HG03521 (cell line): ENCODE results near the gene SEMA3A.
"Not testable (repeated sequence)": the region's sequence is repeated elsewhere in the genome, so short reads cannot be mapped to it uniquely, and the experiment has no call there.

Experiments used
- ATAC-seq: cut with Tn5 transposase; IDR thresholded peaks from one replicate; pipeline ENCODE4 v1.9.1; 2021; ENCODE audit warnings: mild to moderate bottlenecking, moderate library complexity; ENCODE audit not compliant: unreplicated experiment

The SEMA3A gene

DNA sequence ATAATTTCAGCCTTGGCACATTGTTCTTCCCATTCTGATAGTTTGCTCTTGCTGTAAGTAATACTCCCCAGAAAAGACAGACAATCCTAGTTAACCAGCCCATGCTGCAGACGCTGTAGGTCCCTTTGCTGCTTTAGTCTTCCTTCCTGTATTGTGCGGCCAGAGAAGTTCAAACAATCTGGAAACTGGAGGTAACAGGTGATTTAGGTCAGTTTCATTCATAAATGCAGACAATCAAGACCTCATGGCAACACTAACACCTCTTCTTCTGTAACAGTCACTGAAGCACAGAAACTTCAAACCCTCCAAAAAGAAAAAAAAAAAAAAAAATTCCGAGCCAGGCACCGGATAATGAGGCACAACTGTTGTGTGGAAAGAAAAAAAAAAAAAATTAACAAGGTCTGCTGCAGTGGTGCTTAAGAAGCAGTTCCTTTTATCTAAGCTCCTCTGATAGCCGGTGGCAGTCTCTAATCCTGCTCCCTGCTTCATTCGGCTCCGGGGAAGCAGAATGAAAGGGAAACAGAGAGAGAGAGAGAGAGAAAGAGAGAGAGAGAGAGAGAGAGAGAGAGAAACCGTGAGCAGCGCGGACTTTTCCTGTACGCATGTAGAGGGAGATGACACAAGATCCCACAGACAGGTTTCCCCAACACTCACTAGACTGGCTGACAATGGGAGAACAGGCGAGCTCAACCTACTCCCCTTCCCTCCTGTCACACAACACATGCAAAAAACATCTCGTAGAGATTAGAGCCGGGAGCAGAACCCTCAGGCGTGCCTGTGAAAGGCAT is at the start of gene SEMA3A:
Gene SEMA3A, minus strand, starts transcription at position 306 of the 788 bp plus-strand sequence. Its CDS starts 203 bp downstream, at position 103.
- no peak for ATAC-seq

DNA sequence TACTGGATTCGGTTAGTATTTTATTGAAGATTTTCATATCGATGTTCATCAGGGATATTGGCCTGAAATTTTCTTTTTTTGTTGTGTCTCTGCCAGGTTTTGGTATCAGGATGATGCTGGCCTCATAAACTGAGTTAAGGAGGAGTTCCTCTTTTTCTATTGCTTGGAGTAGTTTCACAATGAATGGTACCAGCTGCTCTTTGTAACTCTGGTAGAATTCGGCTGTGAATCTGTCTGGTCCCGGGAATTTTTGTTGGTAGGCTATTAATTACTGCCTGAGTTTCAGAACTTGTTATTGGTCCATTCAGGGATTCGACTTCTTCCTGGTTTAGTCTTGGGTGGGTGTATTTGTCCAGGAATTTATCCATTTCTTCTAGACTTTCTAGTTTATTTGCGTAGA is 48.4 kb upstream of the SEMA3A start:
- not testable (repeated sequence) for ATAC-seq

DNA sequence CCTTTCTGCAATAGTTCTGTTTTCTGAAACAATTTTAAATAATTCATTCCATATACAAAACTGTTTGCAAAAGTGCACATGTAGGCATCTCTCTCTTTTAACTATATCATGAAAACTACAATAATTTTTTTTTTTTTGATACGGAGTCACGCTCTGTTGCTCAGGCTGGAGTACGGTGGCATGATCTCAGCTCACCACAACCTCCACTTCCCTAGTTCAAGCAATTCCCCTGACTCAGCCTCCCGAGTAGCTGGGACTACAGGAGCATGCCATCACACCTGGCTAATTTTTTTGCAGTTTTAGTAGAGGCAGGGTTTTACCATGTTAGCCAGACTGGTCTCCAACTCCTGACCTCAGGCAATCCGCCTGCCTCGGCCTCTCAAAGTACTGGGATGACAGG is 44.0 kb upstream of the SEMA3A start:
- no peak for ATAC-seq

DNA sequence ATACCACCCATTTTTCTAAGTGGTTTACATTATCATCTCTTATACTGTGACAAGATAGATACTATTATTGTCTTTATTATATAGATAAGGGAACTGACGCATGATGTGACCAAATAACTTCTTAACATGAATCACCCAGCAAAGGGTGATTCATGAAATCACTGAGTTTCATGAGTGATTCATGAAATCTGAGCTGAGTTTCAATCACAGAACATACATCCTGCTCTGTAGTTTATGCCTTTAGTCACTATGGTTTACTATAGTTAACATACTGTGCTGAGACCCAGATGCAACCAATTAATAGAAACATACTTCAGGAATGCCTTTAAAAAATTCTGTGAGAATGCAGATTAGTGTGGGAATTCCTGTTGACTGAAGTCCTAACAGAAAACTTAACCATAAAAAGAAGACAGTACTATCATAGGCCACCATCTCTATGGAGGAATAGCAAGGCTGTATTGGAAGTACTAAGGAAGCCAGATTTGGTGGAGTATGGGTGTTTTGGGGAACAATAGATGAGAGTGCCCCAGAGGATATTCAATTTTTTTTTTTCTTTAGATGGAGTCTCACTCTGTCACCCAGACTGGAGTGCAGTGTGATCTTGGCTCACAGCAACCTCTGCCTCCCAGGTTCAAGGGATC is 43.1 kb upstream of the SEMA3A start:
- no peak for ATAC-seq

- no peak for ATAC-seq
These were observed 41.8 kb upstream of the SEMA3A start for GRCh38 chr7:84236398-84236797.

- ATAC-seq: no peak
These were observed 38.1 kb upstream of the SEMA3A start for GRCh38 chr7:84232646-84233045.

DNA sequence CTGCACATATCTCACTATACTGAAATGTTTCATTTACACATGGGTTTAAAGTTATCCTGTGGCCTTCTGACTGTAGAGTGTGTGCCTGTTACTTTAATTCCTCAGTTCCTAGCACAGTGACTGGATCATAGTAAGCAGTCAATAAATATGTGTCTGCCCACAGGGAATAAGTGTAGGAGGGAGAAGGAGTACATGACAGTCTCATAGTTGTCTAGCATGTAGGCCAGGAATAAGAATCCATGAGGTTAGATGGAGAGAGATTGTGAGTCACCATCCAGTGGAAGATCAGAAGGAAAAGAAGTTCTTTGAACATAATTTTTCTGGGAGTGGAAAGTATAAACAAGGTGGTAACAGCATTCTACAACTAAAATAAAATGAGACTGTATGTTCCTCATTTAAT is 36.6 kb upstream of the SEMA3A start:
- ATAC-seq: no peak

DNA sequence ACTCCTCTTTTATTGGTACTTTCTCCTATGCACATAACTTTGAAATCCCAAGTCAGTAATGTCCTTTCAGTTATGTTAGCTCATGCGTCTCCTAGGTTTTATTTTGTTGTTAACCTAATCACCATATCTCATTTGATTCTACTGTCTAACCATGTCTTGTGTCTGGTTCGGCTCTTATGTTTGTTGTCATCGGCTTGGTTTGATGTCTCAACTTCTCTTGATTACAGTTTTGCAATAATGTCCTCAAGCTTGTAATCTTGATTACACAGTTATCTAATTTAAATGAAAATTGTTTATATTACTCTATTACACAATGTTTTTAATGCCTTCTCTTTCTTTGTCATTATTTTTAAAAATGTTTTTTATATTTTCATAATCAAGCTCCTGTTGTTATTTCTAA is 35.9 kb upstream of the SEMA3A start:
- no peak for ATAC-seq

DNA sequence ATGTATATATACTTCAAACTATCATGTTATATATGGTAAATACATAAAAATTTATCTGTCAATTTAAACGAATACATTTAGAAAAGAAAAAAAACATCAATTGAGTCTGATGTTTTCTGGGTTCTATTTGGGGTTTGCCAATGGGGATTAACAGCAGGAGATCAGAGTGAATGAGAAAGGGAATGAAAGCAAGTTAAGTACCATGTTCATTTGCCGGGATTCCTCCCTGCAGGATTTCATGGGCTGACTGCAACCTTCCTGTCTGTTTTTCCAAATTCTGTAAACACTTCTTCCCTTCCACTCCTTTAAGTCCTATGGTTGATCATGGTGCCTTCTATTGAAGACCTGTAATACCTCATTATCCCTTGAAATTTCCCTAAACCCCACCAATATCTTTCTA is 33.9 kb upstream of the SEMA3A start:
- ATAC-seq: no peak

DNA sequence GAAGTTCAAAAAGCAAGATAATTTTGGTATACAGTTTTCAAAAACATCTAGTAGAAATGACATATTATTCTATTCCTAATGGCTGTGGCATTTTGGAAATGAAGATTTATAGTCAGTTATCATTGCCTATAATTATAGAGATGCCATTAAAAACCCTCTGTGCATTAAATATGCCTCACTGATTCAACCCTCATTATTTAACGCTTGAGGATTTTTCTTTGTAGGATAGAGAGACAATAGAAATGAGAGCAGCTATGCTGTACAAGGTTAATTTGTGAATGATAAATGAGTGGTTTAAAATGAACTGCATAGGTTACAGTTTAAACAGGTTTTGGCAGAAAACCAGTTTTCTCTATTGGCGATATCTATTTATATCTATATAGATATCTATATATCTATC is 32.2 kb upstream of the SEMA3A start:
- no peak for ATAC-seq

DNA sequence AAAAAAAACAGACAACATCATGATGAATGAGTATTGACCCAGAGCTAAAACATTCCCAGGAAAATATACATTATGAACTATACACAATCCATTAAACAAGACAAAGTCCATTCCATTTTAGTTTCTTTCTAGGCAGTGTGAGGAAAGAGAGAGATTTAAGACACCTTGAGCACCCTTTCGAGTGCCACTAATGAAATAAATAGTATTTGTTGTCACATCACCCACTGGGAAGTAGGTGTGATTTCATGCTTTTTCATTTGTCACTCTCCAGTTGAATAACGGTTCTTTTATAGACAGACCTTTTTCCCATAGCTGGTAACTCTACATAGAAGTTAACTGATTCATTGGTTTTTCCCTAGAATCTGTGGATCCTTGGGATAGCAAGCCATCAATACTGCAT is 29.9 kb upstream of the SEMA3A start:
- no peak for ATAC-seq

DNA sequence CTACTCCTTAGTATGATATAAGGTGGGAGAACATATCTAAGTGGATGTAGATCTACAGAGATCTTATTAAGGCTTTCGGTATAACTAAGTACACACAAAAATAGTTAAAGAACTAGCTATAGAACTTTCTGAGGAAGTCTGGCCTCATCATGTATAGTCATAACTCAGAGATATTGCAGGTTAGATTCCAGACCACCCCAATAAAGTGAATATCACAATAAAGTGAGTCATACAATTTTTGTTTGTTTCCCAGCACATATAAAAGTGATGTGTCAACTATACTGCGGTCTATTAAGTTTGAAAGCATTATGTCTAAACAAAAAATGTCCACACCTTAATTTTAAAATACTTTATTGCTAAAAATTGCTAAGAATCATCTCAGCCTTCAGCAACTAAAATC is 24.7 kb upstream of the SEMA3A start:
- no peak for ATAC-seq

GRCh38 chr7:84218681-84219080 is 24.1 kb upstream of the SEMA3A start:
- ATAC-seq: no peak

DNA sequence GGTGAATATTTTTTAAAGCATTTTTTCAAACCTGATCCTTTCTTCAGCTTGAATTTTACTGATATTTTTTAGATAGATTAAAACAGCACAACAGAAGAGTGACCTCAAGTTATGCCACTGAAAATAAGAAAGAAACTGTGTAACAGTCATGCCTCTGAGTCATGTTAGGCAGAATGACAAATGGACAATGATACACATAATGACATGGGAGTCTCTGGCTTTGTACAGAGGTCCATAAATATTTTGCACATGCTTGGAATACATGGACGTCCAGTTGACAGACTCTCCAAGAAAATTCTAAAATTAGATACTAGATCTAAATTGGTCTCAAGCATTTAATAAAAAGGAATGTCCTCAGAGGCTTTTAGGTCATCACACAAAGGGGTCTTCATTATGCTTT is 21.9 kb upstream of the SEMA3A start:
- no peak for ATAC-seq

DNA sequence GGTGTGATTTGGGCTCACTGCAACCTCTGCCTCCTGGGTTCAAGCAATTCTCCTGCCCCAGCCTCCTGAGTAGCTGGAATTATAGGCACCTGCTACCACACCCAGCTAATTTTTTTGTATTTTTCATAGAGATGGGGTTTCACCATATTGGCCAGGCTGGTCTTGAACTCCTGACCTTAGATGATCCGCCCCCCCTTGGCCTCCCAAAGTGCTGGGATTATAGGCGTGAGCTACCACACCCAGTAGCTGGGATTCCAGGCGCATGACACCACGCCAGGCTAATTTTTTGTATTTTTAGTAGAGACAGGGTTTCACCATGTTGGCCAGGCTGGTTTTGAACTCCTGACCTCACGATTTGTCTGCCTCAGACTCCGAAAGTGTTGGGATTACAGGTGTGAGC is 20.2 kb upstream of the SEMA3A start:
- not testable (repeated sequence) for ATAC-seq

GRCh38 chr7:84210301-84210700 is 15.7 kb upstream of the SEMA3A start:
- ATAC-seq: no peak

- no peak for ATAC-seq
These were observed 14.4 kb upstream of the SEMA3A start for GRCh38 chr7:84209006-84209405.

- no peak for ATAC-seq
These were observed 13.0 kb upstream of the SEMA3A start for GRCh38 chr7:84207615-84208014.

GRCh38 chr7:84207025-84207424 is 12.4 kb upstream of the SEMA3A start:
- ATAC-seq: no peak

- no peak for ATAC-seq
These were observed 10.1 kb upstream of the SEMA3A start for GRCh38 chr7:84204655-84205054.

DNA sequence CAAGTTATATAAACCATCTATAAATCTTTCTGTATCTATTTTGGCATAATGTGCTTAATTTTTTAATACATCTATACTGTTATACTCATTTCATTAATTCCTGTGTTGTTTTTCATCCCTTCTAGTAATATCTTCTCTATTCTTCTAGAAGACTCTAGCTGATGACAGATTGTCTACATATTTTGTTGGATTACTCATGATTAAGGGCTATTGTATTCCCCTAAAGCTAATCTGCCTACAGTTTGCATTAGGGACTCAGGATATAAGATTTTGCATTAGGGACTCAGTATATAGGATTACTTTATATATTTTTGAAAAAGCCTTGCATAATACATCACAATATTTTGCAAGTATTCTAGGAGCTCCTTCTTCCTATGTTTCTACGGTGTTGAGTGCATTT is 8.3 kb upstream of the SEMA3A start:
- no peak for ATAC-seq

- ATAC-seq: no peak
These were observed 6.3 kb upstream of the SEMA3A start for GRCh38 chr7:84200859-84201258.

DNA sequence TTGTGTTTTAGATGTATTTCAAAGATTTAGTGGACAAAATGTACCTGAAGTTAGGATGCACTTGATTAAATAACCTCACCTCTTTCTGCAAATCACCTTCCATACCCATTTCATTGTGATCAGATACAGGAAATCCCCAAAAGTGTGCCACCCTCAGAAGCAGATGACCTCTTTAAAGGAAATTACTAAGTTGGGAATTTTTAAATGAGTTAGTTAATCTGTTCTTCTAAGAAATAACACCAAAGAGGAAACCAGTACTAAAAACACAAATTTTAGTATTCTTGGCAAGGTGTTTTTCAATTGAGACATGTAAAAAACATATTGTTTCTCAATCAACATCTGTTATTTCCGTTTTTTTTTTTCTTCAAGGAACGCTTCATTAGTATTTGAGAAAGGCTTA is 4.6 kb upstream of the SEMA3A start:
- ATAC-seq: no peak
